CD4-positive, alpha-beta T cell (primary cell): ENCODE measurements around the gene ITIH6. TPM values are rescaled to one million over a fixed set of nuclear protein-coding genes. Genes with fewer than 3 reads are reported as not detected.

Source experiments
- ATAC-seq: fragments of 200-7000 bp; cut with Tn5 transposase; one replicate; pipeline ENCODE4 v1.10.0; 2022; ENCODE audit warnings: mild to moderate bottlenecking; ENCODE audit not compliant: poor library complexity
- CTCF ChIA-PET: fragments of 350-600 bp; sonication (Branson Sonifier 250); formaldehyde crosslinking; loops from one replicate; lab custom pipeline; 2021; ENCODE audit warnings: antibody characterized with exemption, inconsistent platforms; lab: Charles Lee
- POLR2A ChIA-PET: fragments of 350-600 bp; sonication (Branson Sonifier 250); formaldehyde crosslinking; loops from one replicate; lab custom pipeline; 2021; ENCODE audit warnings: antibody characterized with exemption, inconsistent platforms; lab: Charles Lee
- DNase-seq, 14 experiments: peaks; one replicate each; pipeline ENCODE4 v3.0.0-alpha.2; 2013 to 2020; ENCODE audit warnings: mixed read lengths in 2 of 14
- H3K27ac ChIP-seq, 2 donors: one replicate each; pipeline versions ENCODE4 v1.5.1 to v1.7.0; 2013; ENCODE audit warnings: low read length in 2 of 2, low read depth in 1 of 2, mild to moderate bottlenecking in 1 of 2
- H3K27me3 ChIP-seq, 2 experiments: 1 replicate in 1 of 2; 2 replicates in 1 of 2; pipeline versions ENCODE4 v1.6.1 to v1.7.0; 2013; ENCODE audit warnings: low read length in 2 of 2, control low read depth in 1 of 2, mild to moderate bottlenecking in 1 of 2, moderate library complexity in 1 of 2; ENCODE audit not compliant: insufficient read depth in 2 of 2, control insufficient read depth in 1 of 2
- H3K36me3 ChIP-seq: one replicate; pipeline ENCODE4 v1.6.1; 2013; ENCODE audit warnings: low read length, control low read depth; ENCODE audit not compliant: insufficient read depth
- H3K4me1 ChIP-seq: one replicate; pipeline ENCODE4 v1.6.1; 2013; ENCODE audit warnings: low read length, control low read depth; ENCODE audit not compliant: insufficient read depth
- H3K4me3 ChIP-seq: one replicate; pipeline ENCODE4 v1.5.1; 2013; ENCODE audit warnings: mild to moderate bottlenecking, low read length, moderate library complexity
- H3K9me3 ChIP-seq, 2 experiments: 1 replicate in 1 of 2; 2 replicates in 1 of 2; pipeline versions ENCODE4 v1.6.1 to v1.7.0; 2013; ENCODE audit warnings: low read length in 2 of 2, mild to moderate bottlenecking in 2 of 2, control low read depth in 1 of 2, moderate library complexity in 1 of 2; ENCODE audit not compliant: control insufficient read depth in 1 of 2, insufficient read depth in 1 of 2
- H3K27ac Mint-ChIP-seq: one replicate; pipeline ENCODE4 v1.8.0; 2020; ENCODE audit warnings: mixed read lengths
- H3K27me3 Mint-ChIP-seq: one replicate; pipeline ENCODE4 v1.8.0; 2021; ENCODE audit warnings: mixed read lengths
- H3K36me3 Mint-ChIP-seq: one replicate; pipeline ENCODE4 v1.8.0; 2021; ENCODE audit warnings: low read depth, mixed read lengths
- H3K4me1 Mint-ChIP-seq: one replicate; pipeline ENCODE4 v1.8.0; 2021; ENCODE audit warnings: low read depth, mixed read lengths
- H3K4me3 Mint-ChIP-seq: one replicate; pipeline ENCODE4 v1.8.0; 2020; ENCODE audit warnings: mild to moderate bottlenecking, mixed read lengths
- H3K9me3 Mint-ChIP-seq: one replicate; pipeline ENCODE4 v1.8.0; 2020; ENCODE audit warnings: mixed read lengths
- intact Hi-C, 2 experiments: fragments of 100-400 bp; cut with DNase I in 1 of 2; cut with micrococcal nuclease in 1 of 2; formaldehyde crosslinking; loops; one replicate each; pipeline versions ENCODE4 v1.15.1 to v1.9.0; 2023 to 2025; cut with DNase I, micrococcal nuclease
- total RNA-seq, 174 experiments: library from RNA in 2 of 174; stranded (reverse) in 2 of 174; gene quantifications; one replicate each; pipeline ENCODE4 v1.2.3 and lab custom pipeline; 2021 to 2026
- TF ChIP-seq, protein P1 (sequence below): fragments of 200-600 bp; IDR thresholded peaks from one replicate; pipeline ENCODE4 v1.8.0; 2022; ENCODE audit warnings: antibody characterized with exemption, mild to moderate bottlenecking

ITIH6 gene
- total RNA-seq, 2 experiments from 2014 or later = not detected

- H3K27ac Mint-ChIP-seq = peak within 1 kb of the TSS; percentile 98
- H3K36me3 Mint-ChIP-seq = peaks cover 39% of the 10 kb centered on the region
- ATAC-seq = peak; percentile 72
- DNase-seq = peak; percentile 19 to 79 (median 60)
- TF ChIP-seq, protein P1, sequence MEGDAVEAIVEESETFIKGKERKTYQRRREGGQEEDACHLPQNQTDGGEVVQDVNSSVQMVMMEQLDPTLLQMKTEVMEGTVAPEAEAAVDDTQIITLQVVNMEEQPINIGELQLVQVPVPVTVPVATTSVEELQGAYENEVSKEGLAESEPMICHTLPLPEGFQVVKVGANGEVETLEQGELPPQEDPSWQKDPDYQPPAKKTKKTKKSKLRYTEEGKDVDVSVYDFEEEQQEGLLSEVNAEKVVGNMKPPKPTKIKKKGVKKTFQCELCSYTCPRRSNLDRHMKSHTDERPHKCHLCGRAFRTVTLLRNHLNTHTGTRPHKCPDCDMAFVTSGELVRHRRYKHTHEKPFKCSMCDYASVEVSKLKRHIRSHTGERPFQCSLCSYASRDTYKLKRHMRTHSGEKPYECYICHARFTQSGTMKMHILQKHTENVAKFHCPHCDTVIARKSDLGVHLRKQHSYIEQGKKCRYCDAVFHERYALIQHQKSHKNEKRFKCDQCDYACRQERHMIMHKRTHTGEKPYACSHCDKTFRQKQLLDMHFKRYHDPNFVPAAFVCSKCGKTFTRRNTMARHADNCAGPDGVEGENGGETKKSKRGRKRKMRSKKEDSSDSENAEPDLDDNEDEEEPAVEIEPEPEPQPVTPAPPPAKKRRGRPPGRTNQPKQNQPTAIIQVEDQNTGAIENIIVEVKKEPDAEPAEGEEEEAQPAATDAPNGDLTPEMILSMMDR = no peak
- H3K4me1 ChIP-seq = peaks cover 25% of the 10 kb centered on the region
- ChIA-PET POLR2A (interaction anchor here (0.7 to 2.2 kb wide), 11 partner anchors 167 to 1582 kb away, joined by 3 to 18 read pairs (median 3); partner anchors contain the start of genes APEX2, FAM120C, GNL3L and MAGEH1), CTCF (interaction anchor here (1.0 to 1.1 kb wide), 2 partner anchors 168 to 354 kb away, joined by 3 read pairs; no protein-coding TSS in a partner anchor)
- H3K4me1 Mint-ChIP-seq = peaks cover 24% of the 10 kb centered on the region
- peak within 1 kb of the TSS; percentile 93 for H3K4me3 ChIP-seq
- no peaks in the 10 kb centered on the region for H3K9me3 Mint-ChIP-seq
- peaks cover 28% of the 10 kb centered on the region for H3K36me3 ChIP-seq
- H3K9me3 ChIP-seq = no peaks in the 10 kb centered on the region
- H3K27me3 ChIP-seq = no peaks in the 10 kb centered on the region
- intact Hi-C loops = loop anchor here (1.0 to 10.0 kb wide), 10 partner anchors 168 to 1385 kb away; partner anchors contain the start of genes PHF8 (in 2 of the 2), RIBC1 (in 1 of the 2), RRAGB (in 1 of the 2) and SMC1A (in 1 of the 2)
- H3K27ac ChIP-seq = peak within 1 kb of the TSS; percentile 65 to 88
- no peaks in the 10 kb centered on the region for H3K27me3 Mint-ChIP-seq
- H3K4me3 Mint-ChIP-seq = peak within 1 kb of the TSS; percentile 95
Measured at GRCh38 chrX:54807524-54808108, 9.6 kb upstream of the ITIH6 start, which contains the start of gene MAGED2. Gene MAGED2 (plus strand): TSS chrX:54807745. CDS start chrX:54809332, 1,587 bp downstream.

DNA sequence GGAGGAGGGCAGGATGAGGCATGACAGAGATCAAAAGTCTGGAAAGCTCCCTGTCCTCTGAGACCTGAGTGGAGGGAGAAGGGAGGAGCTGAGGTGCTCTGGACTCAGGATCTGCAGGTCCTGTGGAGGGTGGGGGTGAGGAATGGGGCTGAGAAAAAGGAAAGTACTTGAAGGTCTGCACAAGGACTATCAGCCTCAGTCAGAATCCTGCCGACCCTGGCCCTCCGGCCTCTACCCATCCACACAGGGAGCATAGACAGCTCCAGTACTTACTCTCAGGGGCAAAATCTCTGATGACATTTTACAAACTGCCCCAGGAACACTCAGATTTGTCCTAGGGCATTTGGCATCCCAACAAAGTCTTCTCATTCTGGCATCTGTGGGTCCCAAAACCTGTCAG, 991 bp upstream of the ITIH6 start:
- CTCF ChIA-PET = no interaction called here
- Mint-ChIP-seq H3K27ac (no peak overlapping the region), H3K9me3 (no peaks in the 10 kb centered on the region), H3K4me1 (no peaks in the 10 kb centered on the region), H3K36me3 (no peaks in the 10 kb centered on the region), H3K4me3 (no peak overlapping the region), H3K27me3 (no peaks in the 10 kb centered on the region)
- DNase-seq (no peak), ATAC-seq (no peak)
- no peaks in the 10 kb centered on the region for H3K36me3 ChIP-seq
- TF ChIP-seq, protein P1 = no peak
- H3K4me1 ChIP-seq = no peaks in the 10 kb centered on the region
- H3K27me3 ChIP-seq = no peaks in the 10 kb centered on the region
- H3K4me3 ChIP-seq = no peak overlapping the region
- intact Hi-C loops = no loop called here
- H3K27ac ChIP-seq = no peak overlapping the region
- no peaks in the 10 kb centered on the region for H3K9me3 ChIP-seq
- POLR2A ChIA-PET = no interaction called here

DNA sequence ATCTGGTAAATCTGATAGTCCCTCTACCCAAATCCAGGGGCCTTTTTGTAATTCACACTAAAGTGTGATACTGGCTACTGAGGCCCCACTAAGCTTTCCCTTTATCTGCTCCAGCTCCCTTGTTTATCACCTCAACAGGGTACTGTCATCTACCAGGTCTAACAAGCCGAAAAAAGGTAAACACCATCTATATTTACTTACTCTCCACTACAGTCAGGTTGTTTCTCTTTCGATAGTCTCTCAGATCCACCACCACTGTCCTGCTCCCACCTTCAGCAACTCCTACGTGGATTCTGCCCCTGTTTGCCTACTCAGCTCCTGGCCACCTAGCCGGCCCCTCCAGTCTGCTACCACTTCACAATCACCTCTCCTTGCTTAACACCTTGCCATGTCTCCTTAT, 3.3 kb downstream of the ITIH6 start:
- no peak overlapping the region for H3K4me3 ChIP-seq
- DNase-seq = no peak
- H3K27ac Mint-ChIP-seq = no peak overlapping the region
- no peak for ATAC-seq
- no peaks in the 10 kb centered on the region for H3K4me1 ChIP-seq
- intact Hi-C loops = no loop called here
- no peaks in the 10 kb centered on the region for H3K9me3 ChIP-seq
- no peak overlapping the region for H3K27ac ChIP-seq
- ChIA-PET POLR2A (no interaction called here), CTCF (no interaction called here)
- no peaks in the 10 kb centered on the region for H3K9me3 Mint-ChIP-seq
- TF ChIP-seq, protein P1 = no peak
- no peak overlapping the region for H3K4me3 Mint-ChIP-seq
- H3K27me3 Mint-ChIP-seq = no peaks in the 10 kb centered on the region
- no peaks in the 10 kb centered on the region for H3K27me3 ChIP-seq
- H3K36me3 ChIP-seq = no peaks in the 10 kb centered on the region
- no peaks in the 10 kb centered on the region for H3K36me3 Mint-ChIP-seq
- H3K4me1 Mint-ChIP-seq = no peaks in the 10 kb centered on the region
